Parathyroid adenoma (tissue), 2 donors: Measurements from ENCODE around the gene LHX1.

Source experiments
- H2AFZ ChIP-seq: fragments of 300-600 bp; sonication (generic); one replicate; pipeline ENCODE4 v1.7.0; 2017; ENCODE audit warnings: antibody characterized with exemption, mild to moderate bottlenecking
- H3K27ac ChIP-seq: fragments of 300-600 bp; sonication (generic); one replicate; pipeline ENCODE4 v1.7.0; 2017
- H3K27me3 ChIP-seq: fragments of 300-600 bp; sonication (generic); one replicate; pipeline ENCODE4 v1.7.0; 2017; ENCODE audit warnings: low read length; ENCODE audit not compliant: control insufficient read depth, insufficient read depth
- H3K36me3 ChIP-seq: fragments of 300-600 bp; sonication (generic); one replicate; pipeline ENCODE4 v1.7.0; 2017; ENCODE audit warnings: low read length; ENCODE audit not compliant: control insufficient read depth, insufficient read depth
- H3K4me1 ChIP-seq: fragments of 300-600 bp; sonication (generic); one replicate; pipeline ENCODE4 v1.7.0; 2017; ENCODE audit warnings: control low read depth
- H3K4me2 ChIP-seq: fragments of 300-600 bp; sonication (generic); one replicate; pipeline ENCODE4 v1.7.0; 2017; ENCODE audit warnings: low read length
- H3K4me3 ChIP-seq: fragments of 300-600 bp; sonication (generic); one replicate; pipeline ENCODE4 v1.7.0; 2017; ENCODE audit warnings: low read depth, low read length
- H3K79me2 ChIP-seq: fragments of 300-600 bp; sonication (generic); one replicate; pipeline ENCODE4 v1.7.0; 2017; ENCODE audit warnings: control low read depth
- H3K9ac ChIP-seq: fragments of 300-600 bp; sonication (generic); one replicate; pipeline ENCODE4 v1.7.0; 2017; ENCODE audit warnings: mild to moderate bottlenecking
- H3K9me3 ChIP-seq: fragments of 300-600 bp; sonication (generic); one replicate; pipeline ENCODE4 v1.7.0; 2017; ENCODE audit warnings: low read length; ENCODE audit not compliant: control insufficient read depth
- TF ChIP-seq, protein P1 (sequence below): fragments of 300-600 bp; sonication (generic); IDR thresholded peaks from one replicate; pipeline ENCODE4 v1.7.0; 2017; ENCODE audit warnings: antibody characterized with exemption, mild to moderate bottlenecking
- donor health status: primary hyperparathyroidism.

Gene LHX1

DNA sequence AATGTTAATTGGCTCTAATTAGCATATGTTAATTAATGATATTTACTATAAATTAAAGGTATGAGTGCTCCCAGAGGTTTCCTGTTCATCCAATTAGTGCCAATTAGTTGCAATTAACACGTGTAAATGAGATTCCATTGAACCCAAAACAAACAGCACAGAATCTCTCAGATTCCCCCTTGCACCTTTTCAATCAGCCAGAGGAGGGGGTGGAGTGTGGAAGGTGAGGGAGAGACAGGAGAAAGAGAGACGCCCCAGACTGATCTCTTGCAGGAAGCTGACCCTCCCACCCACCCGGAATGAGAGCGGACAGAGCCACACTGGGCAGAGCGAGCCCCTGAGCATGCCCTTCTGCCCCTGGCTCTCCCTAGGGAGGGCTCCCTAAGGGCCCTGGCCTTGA lies 24.1 kb upstream of the LHX1 start:
- Histone ChIP-seq H3K4me1 (no peaks in the 10 kb centered on the region), H3K9me3 (no peaks in the 10 kb centered on the region), H3K4me3 (no peak overlapping the region), H2AFZ (no peak overlapping the region), H3K27ac (no peak overlapping the region), H3K27me3 (no peaks in the 10 kb centered on the region), H3K79me2 (no peaks in the 10 kb centered on the region), H3K4me2 (no peak overlapping the region), H3K36me3 (no peaks in the 10 kb centered on the region), H3K9ac (no peak overlapping the region)
- TF ChIP-seq, protein P1, sequence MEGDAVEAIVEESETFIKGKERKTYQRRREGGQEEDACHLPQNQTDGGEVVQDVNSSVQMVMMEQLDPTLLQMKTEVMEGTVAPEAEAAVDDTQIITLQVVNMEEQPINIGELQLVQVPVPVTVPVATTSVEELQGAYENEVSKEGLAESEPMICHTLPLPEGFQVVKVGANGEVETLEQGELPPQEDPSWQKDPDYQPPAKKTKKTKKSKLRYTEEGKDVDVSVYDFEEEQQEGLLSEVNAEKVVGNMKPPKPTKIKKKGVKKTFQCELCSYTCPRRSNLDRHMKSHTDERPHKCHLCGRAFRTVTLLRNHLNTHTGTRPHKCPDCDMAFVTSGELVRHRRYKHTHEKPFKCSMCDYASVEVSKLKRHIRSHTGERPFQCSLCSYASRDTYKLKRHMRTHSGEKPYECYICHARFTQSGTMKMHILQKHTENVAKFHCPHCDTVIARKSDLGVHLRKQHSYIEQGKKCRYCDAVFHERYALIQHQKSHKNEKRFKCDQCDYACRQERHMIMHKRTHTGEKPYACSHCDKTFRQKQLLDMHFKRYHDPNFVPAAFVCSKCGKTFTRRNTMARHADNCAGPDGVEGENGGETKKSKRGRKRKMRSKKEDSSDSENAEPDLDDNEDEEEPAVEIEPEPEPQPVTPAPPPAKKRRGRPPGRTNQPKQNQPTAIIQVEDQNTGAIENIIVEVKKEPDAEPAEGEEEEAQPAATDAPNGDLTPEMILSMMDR = no peak

DNA sequence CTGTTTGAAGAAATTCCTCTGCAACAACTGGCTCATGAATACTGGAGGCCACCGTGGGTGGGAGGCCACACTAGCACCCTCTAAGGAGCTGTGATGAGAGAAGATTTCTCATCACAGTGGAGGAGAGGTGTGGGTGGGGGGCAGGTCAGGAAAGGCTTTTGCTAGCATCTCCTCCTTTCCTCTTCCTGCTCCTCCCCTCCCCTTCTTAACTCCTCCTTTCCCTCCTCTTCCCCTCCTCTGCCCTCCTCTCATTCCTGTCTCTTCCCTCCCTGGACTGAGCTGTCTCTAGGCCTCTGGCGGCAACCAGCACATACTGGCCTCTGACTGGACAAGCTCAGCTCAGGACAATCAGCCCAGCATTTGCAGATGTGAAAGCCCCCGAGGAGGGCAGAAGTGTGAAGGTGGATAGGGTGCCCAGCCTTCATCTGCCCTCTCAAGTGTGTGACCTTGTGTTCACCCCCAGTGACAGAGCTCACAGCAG lies 19.0 kb upstream of the LHX1 start:
- Histone ChIP-seq H2AFZ (no peak overlapping the region), H3K4me2 (no peak overlapping the region), H3K9ac (no peak overlapping the region), H3K4me1 (no peaks in the 10 kb centered on the region), H3K27ac (no peak overlapping the region), H3K27me3 (no peaks in the 10 kb centered on the region), H3K9me3 (no peaks in the 10 kb centered on the region), H3K79me2 (no peaks in the 10 kb centered on the region), H3K4me3 (no peak overlapping the region), H3K36me3 (no peaks in the 10 kb centered on the region)
- TF ChIP-seq, protein P1 = no peak

DNA sequence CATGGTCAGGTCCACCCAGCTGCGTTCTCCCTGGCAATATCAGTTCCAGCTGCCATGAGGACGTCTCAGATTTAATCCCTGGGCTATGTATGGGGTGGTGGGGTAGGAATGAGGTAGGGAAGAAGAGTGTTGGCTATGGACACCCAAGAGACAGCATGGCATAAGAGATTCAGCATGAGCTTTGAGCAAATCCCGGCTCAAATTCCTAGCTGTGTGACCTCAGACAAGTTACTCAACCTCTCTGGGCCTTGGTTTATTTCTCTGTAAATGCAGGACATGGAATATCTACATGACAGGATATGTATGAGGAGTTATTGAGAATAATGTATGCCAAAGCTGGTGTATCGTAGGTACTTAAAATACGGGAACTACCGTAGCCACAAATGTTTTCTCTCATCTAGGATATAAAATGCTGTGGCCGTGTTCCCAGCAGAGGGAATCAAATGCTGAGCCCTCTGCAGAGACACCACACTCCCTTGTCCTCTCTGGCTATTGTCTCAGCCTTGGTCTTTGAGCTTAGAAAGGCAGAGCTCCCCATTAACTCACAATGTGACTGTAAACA lies 17.8 kb upstream of the LHX1 start:
- Histone ChIP-seq H3K9me3 (no peaks in the 10 kb centered on the region), H2AFZ (no peak overlapping the region), H3K4me2 (no peak overlapping the region), H3K9ac (no peak overlapping the region), H3K27me3 (no peaks in the 10 kb centered on the region), H3K27ac (no peak overlapping the region), H3K79me2 (no peaks in the 10 kb centered on the region), H3K4me3 (no peak overlapping the region), H3K4me1 (no peaks in the 10 kb centered on the region), H3K36me3 (no peaks in the 10 kb centered on the region)
- TF ChIP-seq, protein P1 = no peak

DNA sequence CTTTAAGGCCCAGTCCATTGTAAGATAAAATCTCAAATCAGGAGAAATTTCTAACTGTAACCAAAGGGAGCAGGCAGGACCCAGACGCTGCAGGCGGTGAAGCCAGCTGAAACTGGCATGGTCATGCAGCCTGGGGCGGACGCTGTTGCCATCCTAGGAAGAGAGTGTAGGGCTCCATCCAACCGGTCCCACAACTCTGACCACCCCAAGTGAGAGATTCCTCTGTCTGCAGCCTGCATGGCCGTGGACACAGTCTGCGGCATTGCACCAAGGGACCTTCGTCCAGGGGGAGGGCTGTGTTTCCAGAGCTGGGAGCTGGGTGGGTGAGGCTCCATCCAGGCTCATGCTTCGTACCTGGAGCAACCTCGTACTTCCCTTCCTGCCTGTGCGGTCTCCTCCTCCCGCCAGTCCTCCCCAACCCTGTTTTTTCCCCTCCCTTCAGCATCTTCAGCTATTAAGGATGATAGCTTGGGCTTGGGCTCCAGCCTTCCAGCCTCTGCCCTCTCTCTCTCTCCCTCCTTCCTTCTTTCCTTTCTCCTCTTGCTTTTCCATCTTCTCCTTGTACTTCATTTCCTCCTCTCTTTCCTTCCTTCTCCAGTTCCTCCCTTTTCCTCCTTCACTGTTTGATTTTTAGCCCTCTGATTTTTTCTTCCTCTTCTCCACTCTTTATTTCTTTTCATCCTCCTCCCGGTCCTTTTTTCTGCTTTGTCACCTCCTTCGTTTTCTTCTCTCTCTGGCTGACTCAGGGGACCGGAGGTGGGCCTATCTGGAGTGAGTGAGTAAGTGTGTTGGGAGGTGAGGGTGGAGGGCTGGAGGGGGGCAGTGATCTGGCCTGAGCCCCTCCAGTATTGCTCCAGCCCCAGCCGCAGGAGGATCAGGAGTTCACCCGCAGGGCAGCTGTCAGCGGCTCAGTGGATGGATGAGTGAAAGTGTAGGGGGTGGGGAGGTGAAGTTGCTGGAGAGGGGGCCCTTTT lies 17.0 kb upstream of the LHX1 start:
- no peaks in the 10 kb centered on the region for H3K4me1 ChIP-seq
- no peaks in the 10 kb centered on the region for H3K79me2 ChIP-seq
- H3K4me2 ChIP-seq = no peak overlapping the region
- TF ChIP-seq, protein P1 = no peak
- H3K9ac ChIP-seq = no peak overlapping the region
- no peaks in the 10 kb centered on the region for H3K36me3 ChIP-seq
- no peak overlapping the region for H2AFZ ChIP-seq
- no peak overlapping the region for H3K27ac ChIP-seq
- no peaks in the 10 kb centered on the region for H3K9me3 ChIP-seq
- H3K27me3 ChIP-seq = no peaks in the 10 kb centered on the region
- no peak overlapping the region for H3K4me3 ChIP-seq
